Retinal pigment epithelial cell (primary cell): ENCODE results near the gene BTBD2.
A peak's percentile ranks its signal among the peaks of the same experiment; 100 is the strongest.

ENCODE experiments used
- DNase-seq: peaks from one replicate; pipeline ENCODE4 v3.0.0-alpha.2; 2010; ENCODE audit warnings: low read depth
- H3K4me3 ChIP-seq: 2 replicates; pipeline ENCODE4 v1.5.1; 2011; ENCODE audit warnings: mild to moderate bottlenecking, low read length, control low read depth, moderate library complexity
- TF ChIP-seq, protein P1 (sequence below): conservative IDR thresholded peaks from 2 replicates; pipeline ENCODE4 v1.5.1; 2011; ENCODE audit warnings: low read depth, low read length, control low read depth, inconsistent platforms

BTBD2 gene

GRCh38 chr19:2056837-2057192, 41.3 kb upstream of the BTBD2 start:
- DNase-seq, result no peak
- TF ChIP-seq, protein P1, sequence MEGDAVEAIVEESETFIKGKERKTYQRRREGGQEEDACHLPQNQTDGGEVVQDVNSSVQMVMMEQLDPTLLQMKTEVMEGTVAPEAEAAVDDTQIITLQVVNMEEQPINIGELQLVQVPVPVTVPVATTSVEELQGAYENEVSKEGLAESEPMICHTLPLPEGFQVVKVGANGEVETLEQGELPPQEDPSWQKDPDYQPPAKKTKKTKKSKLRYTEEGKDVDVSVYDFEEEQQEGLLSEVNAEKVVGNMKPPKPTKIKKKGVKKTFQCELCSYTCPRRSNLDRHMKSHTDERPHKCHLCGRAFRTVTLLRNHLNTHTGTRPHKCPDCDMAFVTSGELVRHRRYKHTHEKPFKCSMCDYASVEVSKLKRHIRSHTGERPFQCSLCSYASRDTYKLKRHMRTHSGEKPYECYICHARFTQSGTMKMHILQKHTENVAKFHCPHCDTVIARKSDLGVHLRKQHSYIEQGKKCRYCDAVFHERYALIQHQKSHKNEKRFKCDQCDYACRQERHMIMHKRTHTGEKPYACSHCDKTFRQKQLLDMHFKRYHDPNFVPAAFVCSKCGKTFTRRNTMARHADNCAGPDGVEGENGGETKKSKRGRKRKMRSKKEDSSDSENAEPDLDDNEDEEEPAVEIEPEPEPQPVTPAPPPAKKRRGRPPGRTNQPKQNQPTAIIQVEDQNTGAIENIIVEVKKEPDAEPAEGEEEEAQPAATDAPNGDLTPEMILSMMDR, result no peak
- H3K4me3 ChIP-seq, result no peak overlapping the region

GRCh38 chr19:2055931-2056836, 40.7 kb upstream of the BTBD2 start:
- no peak for DNase-seq
- H3K4me3 ChIP-seq, result no peak overlapping the region
- TF ChIP-seq, protein P1, result peak; percentile 17

DNA sequence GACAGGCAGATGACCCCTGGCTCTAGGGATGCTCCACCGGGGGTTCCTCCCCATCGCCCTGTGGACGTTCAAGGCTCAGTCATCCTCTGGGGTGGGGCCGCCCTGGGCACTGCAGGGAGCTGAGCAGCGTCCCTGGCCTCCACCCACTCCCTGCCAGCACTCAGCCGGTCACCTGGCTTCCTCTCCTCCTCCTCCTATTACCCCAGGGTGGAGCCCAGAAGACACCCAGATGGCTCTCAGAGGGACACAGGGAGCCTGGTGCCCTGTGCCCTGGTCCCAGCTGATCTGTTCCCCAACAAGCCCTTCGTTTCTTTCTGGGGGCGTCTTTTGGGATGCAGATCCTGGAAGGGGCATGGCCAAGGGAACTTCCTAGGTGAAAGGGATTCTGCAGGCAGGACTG, 39.2 kb upstream of the BTBD2 start:
- no peak overlapping the region for H3K4me3 ChIP-seq
- no peak for DNase-seq
- TF ChIP-seq, protein P1, result no peak

DNA sequence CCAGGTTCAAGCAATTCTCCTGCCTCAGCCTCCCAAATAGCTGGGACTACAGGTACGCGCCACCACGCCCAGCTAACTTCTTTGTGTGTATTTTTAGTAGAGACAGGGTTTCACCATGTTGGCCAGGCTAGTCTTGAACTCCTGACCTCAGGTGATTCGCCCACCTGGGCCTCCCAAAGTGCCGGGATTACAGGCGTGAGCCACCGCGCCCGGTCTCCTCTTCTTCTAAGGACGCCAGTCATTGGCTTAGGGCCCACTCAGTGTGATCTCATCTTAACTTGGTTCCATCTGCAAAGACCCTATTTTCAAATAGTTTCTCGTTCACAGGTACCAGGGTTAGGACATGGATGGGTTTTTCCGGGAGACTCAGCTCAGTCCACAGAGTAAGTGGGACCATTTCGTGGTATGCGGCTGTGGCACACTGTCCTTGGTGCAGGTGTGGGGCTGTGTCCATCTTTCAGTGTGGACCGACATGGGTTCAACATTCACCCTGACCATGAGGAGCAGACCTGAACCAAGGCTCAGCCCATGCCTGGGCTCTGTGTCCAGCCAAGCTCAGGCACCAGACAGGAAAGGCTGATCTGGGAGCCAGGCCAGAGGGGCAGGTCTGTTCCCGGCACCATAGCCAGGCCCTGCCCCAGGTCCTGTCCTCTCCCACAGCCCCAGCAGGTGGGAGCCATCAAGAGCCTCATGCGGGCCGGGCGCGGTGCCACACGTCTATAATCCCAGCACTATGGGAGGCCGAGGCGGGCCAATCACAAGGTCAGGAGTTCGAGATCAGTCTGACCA, 38.3 kb upstream of the BTBD2 start:
- no peak for DNase-seq
- TF ChIP-seq, protein P1, result no peak
- H3K4me3 ChIP-seq, result no peak overlapping the region

DNA sequence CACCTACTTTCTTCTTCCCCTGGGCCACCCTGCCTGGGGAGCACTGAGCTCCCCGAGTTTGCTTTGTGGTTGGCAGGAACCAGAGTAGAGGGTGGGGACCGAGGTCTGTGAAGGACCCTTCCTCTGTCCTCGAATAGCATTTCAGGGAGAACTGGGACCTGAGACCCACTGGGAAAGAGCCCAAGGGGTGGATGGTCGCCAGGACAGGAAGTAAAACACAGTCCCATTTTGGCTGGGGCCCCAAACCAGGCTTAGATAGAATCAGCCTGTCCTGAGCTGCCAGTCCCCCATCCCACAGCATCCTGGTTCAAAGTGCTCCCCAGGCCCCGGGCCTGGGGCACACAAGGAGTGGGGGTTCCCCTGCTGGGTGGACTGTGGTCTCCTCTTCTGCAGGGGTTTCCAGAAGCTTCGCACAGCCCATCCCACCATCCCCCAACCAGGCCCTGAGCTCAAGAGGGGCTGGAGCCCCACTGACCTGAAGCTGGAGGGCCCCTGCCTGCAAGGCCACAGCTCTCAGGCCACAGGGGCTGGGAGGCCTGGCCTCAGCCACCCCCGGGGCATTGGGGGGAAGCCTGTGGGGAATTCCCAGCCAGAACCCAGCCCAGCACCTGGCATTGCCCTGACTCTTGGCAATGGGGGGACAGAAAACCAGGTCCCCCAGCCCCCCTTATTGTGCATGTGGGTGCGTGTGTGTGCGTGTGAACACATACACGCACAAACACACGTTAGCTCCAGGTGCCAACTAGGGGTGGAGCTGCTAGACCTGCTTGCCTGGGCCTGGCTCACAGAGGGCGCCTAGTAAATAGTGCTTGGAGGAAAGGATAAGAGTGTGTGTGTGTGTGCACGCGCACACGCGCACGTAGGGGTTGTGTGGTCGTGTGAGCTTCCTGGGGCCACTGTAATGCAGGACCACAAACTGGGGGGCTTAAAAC, 36.5 kb upstream of the BTBD2 start:
- TF ChIP-seq, protein P1, result no peak
- H3K4me3 ChIP-seq, result no peak overlapping the region
- DNase-seq, result no peak

- DNase-seq, result no peak
- peak within 1 kb of the TSS; percentile 89 for H3K4me3 ChIP-seq
- TF ChIP-seq, protein P1, result peak; percentile 39
Measured at GRCh38 chr19:2050991-2051772, 35.7 kb upstream of the BTBD2 start, which contains the start of gene MKNK2. Gene MKNK2 (minus strand): TSS chr19:2051244. CDS start chr19:2050851, 393 bp downstream.
